Esophagus muscularis mucosa (tissue), 3 donors: Measurements from ENCODE around the gene NOP58.

Experiments
- CTCF ChIP-seq, 3 experiments: fragments of 200-600 bp in 2 of 3; fragments of 450-650 bp in 1 of 3; sonication (generic) in 2 of 3; IDR thresholded peaks; one replicate each; pipeline ENCODE4 v1.5.1; 2017 to 2019; ENCODE audit warnings: antibody characterized with exemption in 3 of 3, mild to moderate bottlenecking in 2 of 3, moderate library complexity in 1 of 3
- POLR2A ChIP-seq: fragments of 450-650 bp; IDR thresholded peaks from one replicate; pipeline ENCODE4 v1.6.1; 2017; ENCODE audit warnings: antibody characterized with exemption, moderate library complexity, mild to moderate bottlenecking, low read depth
- POLR2AphosphoS5 ChIP-seq, 2 donors: sonication (generic); formaldehyde crosslinking; IDR thresholded peaks; one replicate each; pipeline ENCODE4 v1.6.1; 2017; ENCODE audit warnings: antibody characterized with exemption in 2 of 2

DNA sequence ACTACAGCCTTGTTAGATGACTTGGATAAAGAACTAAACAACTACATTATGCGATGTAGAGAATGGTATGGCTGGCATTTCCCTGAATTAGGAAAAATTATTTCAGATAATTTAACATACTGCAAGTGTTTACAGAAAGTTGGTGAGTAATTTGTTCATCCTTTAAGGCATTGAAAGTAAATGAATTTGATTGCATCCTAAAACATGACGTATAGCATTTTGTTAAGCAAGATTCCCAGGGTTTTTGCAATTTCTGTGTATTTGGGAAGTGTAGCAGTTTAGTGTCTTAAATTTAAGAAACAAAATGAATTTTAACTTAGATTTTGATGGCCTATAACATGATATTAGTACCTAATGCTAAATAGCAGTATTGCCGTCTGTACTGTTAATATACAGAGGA lies 24.8 kb downstream of the NOP58 start:
- TF ChIP-seq CTCF (IDR thresholded peaks at IDR 0.05): no peak
- TF ChIP-seq POLR2A: no peak
- no peak for TF ChIP-seq POLR2AphosphoS5 (IDR thresholded peaks at IDR 0.05)
